ENCODE data around the gene BRAF.
"Not testable (repeated sequence)": the region's sequence is repeated elsewhere in the genome, so short reads cannot be mapped to it uniquely, and the experiment has no call there.

BRAF gene

DNA sequence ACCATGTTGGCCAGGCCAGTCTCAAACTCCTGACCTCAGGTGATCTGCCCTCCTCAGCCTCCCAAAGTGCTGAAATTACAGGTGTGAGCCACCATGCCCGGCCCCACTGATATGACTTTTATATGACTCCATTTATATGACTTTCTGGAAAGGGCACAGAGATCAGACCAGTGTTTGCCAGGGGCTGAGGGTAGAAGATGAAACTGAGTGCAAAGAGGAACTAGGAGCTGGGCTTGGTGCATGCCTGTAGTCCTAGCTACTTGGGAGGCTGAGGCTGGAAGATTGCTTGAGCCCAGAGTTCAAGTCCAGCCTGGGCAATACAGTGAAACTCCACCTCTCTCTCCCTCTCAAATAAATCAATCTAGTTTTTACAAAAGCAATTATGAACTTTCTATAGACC is 7.5 kb downstream of the BRAF start:
- DNase-seq (ENCODE audit: low read depth): no peak
- no peak for TF ChIP-seq CTCF (IDR thresholded peaks at IDR 0.05; ENCODE audit: insufficient read depth, low read depth, low read length, missing control alignments)
- no peak overlapping the region for H3K4me3 ChIP-seq (ENCODE audit: low read depth, low read length)

- no peak overlapping the region for H3K4me3 ChIP-seq (ENCODE audit: low read depth, low read length)
- DNase-seq (ENCODE audit: low read depth): no peak
- no peak for TF ChIP-seq CTCF (IDR thresholded peaks at IDR 0.05; ENCODE audit: insufficient read depth, low read depth, low read length, missing control alignments)
Measured at GRCh38 chr7:140915935-140916555, 8.7 kb downstream of the BRAF start.

DNA sequence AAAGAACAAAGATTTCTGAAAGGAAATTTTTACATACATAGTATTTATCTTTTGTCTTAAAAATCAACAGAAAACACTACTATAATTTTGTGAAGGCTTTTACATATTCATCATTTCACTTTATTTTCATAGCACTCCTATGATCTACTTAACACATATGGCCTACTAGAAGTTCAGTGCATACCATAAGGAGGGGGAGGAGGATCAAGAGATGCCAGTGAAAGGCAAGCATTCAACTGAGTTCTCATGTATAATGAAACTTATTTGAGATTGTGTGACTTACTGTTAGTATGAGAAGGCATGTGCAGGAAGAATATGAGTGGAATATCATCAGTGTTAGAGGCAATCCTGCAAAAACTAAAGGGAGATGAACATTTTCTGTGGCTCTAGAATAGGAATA is 10.6 kb downstream of the BRAF start:
- TF ChIP-seq CTCF (IDR thresholded peaks at IDR 0.05; ENCODE audit: insufficient read depth, low read depth, low read length, missing control alignments): no peak
- H3K4me3 ChIP-seq (ENCODE audit: low read depth, low read length): no peak overlapping the region
- DNase-seq (ENCODE audit: low read depth): no peak

DNA sequence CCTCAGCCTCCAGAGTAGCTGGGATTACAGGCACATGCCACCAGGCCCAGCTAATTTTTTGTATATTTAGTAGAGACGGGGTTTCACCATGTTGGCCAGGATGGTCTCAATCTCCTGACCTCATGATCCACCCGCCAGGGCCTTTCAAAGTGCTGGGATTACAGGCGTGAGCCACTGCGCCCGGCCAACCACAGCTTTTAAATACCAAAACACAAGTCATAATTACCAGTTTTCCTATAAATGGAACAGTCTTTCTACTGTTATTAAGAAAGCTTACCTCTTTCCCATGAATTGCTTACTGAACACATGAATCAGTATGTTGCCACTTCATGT is 11.2 kb downstream of the BRAF start:
- H3K4me3 ChIP-seq (ENCODE audit: low read depth, low read length); DNase-seq (ENCODE audit: low read depth): not testable (repeated sequence)

GRCh38 chr7:140911746-140912145 is 13.0 kb downstream of the BRAF start:
- no peak overlapping the region for H3K4me3 ChIP-seq (ENCODE audit: low read depth, low read length)
- TF ChIP-seq CTCF (IDR thresholded peaks at IDR 0.05; ENCODE audit: insufficient read depth, low read depth, low read length, missing control alignments): no peak
- DNase-seq (ENCODE audit: low read depth): no peak

DNA sequence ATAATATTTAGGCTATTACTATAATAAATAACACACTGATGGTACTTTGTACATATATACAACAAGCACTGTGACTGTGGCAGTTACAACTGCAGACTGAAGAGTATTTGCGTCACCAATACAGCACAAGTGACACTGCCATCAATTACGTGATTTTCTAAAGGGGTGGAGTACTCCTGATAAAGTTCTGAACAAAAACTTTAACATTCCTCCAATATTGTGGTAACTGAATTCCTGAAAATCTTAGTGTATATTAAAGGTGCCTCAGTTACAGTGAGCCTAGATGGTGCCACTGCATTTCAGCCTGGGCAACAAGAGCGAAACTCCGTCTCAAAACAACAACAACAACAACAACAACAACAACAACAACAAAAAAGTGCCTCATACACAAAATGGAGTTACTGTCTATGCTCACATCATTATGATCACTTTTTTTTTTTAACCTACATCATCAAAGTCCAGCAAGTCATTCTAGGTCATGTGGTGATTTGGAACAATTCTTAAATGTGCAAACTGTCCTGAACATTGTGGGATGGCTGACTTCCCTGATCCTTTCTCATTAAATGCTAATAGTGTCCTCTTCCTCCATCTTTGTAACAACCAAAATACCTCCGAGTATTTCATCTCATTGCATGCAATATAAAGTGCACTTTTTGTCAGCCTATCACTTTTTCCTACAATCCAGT is 15.1 kb downstream of the BRAF start:
- H3K4me3 ChIP-seq (ENCODE audit: low read depth, low read length): no peak overlapping the region
- DNase-seq (ENCODE audit: low read depth): no peak
- no peak for TF ChIP-seq CTCF (IDR thresholded peaks at IDR 0.05; ENCODE audit: insufficient read depth, low read depth, low read length, missing control alignments)

GRCh38 chr7:140908361-140908760 is 16.4 kb downstream of the BRAF start:
- TF ChIP-seq CTCF (IDR thresholded peaks at IDR 0.05; ENCODE audit: insufficient read depth, low read depth, low read length, missing control alignments): no peak
- DNase-seq (ENCODE audit: low read depth): no peak

More at GRCh38 chr7:140908361-140908760, 16.4 kb downstream of the BRAF start:
- no peak overlapping the region for H3K4me3 ChIP-seq (ENCODE audit: low read depth, low read length)

Measured in GM12865 (cell line).